Eye (tissue), 1 donor: Measurements from ENCODE around the gene DBP.
A peak's percentile ranks its signal among the peaks of the same experiment; 100 is the strongest.
"Not testable (repeated sequence)": the region's sequence is repeated elsewhere in the genome, so short reads cannot be mapped to it uniquely, and the experiment has no call there.

Experiments used
- DNase-seq: peaks from one replicate; pipeline ENCODE4 v3.0.0-alpha.2; 2015

Gene DBP

DNA sequence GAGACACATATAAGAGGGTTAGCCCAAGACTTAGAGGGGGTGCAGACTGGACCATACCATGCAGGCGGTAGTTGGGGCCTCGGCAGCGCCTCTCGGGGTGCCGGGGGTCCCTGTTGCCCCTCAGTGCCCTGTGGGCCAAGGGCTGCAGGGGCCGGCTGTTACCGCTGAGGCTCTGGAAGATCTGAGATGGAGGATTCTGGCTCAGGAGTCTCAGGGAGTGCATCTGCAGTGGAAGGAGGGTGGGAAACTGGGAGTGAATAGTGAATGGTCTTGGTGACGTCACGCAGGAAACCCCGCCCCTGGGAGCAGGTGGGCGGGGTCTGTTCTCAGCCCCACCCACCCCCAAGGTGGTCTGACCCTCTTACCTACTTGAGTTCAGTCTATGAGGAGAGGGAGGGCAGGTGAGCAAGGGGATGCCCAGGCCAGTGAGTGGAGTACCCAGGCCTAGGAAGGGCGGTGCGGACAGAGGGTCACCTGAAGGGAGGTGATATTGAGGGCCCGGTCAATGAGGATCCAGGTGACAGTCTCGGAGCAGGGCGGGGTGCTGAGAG, 1.7 kb upstream of the DBP start:
- no peak for DNase-seq

DNA sequence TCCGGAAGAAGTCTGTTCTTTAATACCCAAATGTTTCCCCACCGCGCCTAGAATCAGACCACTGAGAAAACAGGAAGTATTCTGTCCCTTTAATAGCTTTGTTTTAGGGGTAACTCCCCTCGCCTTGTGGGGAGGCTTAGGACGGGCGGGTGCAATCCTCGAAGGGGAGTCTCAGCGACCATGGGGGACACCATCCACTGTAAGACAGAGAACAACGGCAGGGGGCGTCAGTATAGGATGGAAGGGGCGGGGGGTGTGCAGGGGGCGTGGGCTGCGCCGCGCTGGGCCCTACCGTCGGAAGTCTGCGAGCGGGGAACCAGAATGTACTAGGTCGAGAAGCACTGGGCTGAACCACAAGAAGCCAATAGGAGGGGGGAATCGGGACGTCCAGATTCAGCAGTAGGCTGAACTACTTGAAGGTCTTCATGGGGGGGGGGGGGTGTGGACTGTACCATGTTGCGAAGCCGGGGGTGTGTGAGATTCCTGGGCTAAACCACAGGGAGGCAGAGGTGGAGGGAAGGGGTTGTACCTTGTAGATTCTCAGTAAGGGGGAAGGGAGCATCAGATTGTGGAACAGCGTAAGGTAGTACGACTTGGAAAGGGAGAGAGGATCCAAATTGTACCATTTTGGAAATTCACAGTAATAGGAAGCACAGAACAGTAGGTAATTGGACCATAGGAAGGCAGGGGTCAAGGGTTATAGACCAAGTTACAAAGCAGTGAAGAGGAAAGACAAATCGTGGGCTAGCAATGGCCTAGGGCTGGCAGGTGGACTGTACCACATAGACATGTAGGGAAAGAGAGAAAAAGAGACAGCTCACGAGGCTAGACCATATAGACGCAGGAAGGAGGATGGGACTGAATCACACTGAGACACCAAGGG, 1.0 kb upstream of the DBP start:
- peak; percentile 98 for DNase-seq

DNA sequence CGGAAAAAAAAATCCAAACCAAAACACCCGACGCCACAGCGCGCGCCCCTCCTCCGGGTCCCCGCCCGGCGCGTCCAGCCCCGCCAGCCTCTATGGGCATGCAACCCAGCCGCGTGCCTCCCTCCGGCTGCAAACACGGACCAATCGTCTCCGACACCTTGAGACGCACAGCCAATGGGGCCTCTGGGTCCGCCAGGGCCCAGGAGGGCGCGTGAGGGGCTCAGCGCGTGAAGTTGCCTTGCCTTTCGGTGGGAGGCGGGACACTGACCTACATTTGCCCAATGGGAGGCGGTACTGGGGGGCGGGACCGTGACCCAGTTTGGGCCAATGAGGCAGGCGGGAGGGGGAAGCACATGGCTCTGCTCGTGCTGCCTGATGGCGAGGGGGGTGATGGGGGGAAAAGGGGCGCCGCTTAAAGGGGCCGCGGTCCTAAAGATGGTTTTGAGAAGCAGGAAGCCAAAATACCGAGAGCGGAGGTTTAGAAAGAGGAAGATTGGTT, 319 bp upstream of the DBP start:
- DNase-seq, result peak; percentile 100

DNA sequence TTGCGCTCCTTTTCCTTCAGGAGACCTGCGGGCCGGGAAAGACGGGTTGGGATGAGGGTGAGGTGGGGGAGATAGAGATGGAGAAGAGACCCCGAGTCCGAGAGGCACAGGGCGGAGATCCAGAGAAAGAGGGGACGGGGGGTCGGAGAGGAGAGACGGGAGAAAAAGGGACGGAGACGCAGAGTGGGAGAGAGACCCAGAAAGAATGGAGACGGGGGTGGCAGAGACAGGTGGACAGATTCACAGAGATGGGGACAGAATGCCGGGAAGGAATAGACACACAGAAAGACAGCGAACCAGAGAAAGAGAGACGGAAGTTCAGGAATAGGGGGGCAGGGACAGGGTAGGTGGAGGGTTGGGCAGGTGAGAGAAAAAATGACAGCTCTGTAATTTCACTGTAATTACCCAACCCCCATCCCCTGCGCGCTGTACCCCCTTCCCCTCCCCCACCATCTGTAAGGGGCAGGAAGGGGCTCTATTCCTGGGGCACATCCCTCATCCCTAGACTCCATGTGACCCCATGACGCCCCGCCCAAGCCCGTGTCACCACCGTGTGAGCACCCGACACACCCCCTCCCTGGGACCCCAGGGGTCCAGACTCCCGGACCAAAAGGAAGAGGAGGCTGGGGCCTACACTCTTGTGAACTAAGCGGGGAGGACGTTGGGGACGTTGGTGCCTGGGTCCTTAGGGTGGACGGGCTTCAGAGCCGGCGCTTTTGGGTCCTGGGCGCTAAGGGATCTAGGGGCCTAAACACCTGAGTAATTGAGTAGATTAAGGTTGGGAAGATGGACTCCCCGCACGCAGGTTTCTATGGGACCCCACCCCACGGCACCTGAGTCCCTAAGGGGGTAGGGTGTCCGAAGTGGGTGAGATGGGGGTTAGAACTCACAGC, 967 bp downstream of the DBP start:
- DNase-seq, result peak; percentile 55

DNA sequence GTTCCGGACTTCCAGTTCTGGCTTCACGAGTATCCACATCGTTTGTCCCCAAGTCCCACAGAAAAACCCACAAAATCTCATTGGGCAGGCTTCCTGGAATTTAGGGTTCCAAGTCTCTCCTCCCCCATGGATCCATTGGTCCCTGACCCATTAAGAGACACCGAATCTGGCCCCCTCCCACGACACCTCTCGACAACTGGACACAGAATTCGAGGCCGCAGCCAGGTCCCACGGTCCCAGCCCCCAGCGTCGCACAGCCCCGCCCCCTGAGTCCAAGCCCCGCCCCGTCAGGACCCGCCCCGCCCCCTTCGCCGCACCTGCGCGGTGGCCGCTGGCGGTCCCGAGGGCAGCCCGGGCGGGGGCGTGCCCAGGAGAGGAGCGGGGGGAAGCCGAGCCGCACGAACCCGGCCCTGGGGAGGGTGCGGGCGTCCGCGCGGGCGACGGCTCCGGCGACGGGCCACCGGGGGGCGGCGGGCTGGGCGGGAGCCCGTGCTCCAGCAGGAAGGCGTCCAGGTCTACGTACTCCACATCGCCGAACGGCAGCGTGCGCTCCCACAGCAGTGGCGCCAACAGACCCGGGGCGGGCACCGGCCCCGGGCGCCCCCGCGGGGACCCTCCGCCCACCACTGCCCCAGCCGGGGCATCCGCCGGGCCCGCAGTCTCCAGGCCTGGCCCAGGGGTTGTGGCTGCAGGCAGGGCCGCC, 1.8 kb downstream of the DBP start:
- peak; percentile 73 for DNase-seq

DNA sequence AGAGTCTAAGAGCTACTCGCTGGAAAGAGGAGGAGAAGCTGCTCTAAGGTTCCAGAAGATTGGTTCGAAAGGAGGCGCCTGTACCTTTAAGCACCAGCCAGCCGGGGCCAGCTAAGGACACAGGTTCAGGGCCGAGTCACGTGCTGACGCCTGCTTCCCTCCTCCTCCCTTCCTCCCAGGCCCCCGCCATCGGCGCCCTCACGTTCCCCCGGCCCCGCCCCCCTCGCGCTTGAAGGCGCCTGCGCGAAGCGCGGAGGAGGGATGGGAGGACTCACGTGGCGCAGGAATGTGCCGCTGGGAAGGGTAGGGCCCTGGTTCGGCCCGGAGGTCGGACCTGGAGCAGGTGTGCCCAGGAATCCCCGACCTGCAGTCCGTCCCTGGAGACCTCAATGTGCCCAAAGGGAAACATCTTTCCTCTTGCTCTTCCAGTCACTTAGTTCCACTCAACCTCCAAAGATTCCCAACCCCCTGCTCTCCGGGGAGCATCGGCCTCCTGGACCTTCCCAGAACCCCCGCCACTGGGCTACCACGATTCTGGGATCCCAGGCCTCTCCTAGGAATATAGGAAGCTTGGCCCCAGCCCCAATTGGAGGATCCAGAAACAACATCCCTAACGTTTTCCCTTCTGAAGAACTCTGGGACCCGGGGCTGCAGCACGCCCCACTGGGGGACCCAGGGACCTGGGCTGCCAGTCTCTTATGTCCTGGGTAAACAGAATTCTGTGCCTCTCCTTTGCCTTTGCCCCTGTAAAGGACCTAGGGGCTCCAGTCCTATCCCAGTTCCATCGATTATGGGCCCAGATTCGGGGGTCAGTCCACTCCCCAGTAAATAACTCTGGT, 2.5 kb downstream of the DBP start:
- peak; percentile 98 for DNase-seq

DNA sequence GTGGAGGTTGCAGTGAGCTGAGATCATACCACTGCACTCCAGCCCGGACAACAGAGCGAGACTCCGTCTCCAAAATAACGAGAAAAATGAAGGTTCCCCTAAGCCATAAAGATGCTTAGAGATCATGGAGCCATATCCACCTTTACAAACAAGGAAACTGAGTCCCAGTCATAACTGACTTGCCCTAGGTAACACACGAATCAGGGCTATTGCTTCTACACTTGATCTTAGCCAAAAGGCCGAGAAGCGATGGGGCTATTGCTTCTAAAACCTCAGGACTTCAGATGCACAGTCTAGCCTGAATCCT, 3.2 kb downstream of the DBP start:
- DNase-seq, result no peak

DNA sequence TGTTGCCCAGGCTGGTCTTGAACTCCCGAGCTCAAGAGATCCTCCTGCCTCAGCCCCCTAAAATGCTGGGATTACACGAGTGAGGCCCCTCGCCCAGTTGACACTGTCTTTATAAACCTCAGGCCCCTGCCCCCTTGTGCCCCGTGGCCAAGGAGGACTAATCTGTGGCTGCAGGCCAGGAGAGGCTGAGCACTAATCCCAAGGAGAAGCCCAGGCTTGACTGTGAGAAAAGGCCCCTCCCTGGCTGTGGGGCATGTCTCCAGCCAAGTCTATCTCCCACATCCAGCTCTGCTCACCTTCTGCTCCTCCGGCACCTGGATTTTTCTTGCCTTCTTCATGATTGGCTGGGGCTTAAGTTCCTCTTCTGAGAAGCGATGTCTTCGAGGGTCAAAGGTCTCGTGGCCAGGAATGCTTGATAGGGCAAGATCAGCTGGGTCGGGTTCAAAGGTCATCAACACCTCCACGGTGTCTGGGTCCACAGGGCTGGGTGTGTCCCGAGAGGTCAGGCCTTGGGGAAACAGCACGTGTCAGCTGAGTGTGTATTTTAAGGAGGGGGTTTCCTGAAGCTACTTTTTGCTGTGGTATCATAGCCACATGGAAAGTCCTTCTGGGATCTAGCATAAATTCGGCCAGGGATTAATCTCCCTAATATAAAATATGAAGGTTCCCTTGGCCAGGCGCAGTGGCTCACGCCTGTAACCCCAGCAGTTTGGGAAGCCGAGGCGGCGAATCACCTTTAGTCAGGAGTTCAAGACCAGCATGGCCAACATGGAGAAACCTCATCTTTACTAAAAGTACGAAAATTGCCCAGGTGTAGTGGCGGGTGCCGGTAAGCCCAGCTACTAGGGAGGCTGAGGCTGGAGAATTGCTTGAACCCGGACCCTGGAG, 3.8 kb downstream of the DBP start:
- no peak for DNase-seq

DNA sequence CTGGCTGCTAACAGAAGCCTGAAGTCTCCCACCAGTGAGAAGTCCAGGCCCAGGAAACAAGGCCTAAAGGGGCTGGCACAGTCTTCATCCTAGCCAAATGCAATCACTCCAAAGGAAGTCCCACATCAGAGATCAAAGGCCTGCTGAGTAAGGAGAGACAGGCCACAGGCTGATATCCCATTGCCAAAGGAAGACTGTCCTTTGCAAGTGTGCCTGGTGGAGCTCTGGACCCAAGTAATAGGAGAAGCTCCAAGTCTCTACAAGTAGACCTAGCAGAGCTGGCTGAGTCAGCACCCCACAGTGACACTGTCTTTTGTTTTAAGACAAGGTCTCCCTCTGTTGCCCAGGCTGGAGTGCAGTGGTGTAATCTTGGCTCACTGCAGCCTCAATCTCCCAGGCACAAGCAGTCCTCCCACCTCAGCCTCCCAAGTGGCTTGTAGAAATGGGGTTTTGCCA, 4.5 kb downstream of the DBP start:
- DNase-seq, result no peak

DNA sequence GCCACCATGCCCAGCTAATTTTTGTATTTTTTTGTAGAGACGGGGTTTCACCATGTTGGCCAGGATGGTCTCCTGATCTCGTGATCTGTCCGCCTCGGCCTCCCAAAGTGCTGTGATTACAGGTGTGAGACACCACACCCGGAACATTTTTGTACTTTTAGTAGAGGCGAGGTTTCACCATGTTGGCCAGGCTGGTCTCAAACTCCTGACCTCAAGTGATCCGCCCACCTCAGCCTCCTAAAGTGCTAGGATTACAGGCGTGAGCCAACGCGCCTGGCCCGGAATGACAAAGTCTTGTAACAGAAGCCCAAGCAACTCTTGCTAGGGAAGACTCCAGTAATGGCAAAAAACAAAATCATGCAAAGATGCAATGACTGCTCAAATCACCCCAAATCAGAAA, 4.9 kb downstream of the DBP start:
- not testable (repeated sequence) for DNase-seq

DNA sequence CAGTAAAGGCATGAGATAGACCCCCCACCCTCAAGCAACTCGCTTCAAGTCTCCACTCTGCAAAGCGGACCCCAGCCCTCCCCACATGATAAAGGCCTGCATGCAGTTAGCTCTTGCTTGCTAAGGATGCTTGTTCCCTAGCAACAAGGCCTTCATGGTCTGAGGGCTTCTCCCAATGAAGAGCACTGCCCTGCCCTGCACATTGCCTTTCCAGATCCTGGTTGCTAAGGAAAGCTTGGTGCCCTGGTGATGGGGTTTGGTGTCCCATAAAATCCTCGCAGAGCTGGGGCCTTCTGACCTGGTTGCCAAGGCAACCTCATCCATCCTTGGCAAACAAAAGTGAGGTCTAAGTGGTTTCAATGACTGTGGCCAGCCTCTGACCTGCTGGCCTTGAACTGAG, 6.0 kb downstream of the DBP start:
- DNase-seq, result peak; percentile 34

DNA sequence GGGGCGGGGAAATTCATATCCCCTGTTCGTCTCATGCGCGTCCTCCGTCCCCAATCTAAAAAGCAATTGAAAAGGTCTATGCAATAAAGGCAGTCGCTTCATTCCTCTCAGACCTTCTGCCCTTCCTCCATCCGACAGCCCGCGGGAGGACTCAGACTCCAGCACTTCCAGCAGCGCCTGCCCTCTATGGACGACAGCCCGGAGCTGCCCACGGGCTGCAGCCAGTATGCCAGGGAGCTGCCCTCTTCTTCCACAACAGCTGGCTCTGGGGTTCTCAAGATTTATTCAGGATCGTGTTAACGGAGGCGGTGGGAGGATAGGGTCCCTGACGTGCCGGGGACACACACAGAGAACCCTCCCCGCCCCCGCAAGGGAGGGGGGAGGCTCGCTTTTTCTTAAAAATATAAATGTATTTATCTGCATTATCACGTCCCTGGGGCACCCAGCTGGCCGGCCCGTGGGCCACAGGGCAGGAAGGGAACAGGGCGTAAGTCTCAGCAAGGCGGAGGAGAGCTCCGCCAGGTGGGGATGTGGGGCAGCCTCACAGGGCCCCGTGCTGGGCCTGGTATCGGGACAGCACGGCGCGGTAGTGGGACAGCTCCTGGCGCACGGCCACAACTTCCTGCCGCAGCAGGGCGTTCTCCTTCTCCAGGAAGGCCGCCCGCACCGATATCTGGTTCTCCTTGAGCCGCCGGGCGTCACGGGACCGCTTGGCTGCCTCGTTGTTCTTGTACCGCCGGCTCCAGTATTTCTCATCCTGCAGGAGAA, 6.7 kb downstream of the DBP start:
- peak; percentile 50 for DNase-seq

DNA sequence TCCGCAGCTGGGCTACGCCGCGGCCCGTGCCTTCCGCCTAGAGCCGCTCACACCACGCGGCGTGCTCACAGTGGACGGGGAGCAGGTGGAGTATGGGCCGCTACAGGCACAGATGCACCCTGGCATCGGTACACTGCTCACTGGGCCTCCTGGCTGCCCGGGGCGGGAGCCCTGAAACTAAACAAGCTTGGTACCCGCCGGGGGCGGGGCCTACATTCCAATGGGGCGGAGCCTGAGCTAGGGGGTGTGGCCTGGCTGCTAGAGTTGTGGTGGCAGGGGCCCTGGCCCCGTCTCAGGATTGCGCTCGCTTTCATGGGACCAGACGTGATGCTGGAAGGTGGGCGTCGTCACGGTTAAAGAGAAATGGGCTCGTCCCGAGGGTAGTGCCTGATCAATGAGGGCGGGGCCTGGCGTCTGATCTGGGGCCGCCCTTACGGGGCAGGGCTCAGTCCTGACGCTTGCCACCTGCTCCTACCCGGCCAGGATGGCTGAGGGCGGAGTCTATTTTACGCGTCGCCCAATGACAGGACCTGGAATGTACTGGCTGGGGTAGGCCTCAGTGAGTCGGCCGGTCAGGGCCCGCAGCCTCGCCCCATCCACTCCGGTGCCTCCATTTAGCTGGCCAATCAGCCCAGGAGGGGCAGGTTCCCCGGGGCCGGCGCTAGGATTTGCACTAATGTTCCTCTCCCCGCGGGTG, 7.4 kb downstream of the DBP start:
- peak; percentile 63 for DNase-seq

DNA sequence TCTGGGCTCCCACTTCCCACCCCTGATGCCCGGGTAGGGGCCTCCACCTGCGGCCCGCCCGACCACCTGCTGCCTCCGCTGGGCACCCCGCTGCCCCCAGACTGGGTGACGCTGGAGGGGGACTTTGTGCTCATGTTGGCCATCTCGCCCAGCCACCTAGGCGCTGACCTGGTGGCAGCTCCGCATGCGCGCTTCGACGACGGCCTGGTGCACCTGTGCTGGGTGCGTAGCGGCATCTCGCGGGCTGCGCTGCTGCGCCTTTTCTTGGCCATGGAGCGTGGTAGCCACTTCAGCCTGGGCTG, 7.9 kb downstream of the DBP start:
- DNase-seq, result no peak

DNA sequence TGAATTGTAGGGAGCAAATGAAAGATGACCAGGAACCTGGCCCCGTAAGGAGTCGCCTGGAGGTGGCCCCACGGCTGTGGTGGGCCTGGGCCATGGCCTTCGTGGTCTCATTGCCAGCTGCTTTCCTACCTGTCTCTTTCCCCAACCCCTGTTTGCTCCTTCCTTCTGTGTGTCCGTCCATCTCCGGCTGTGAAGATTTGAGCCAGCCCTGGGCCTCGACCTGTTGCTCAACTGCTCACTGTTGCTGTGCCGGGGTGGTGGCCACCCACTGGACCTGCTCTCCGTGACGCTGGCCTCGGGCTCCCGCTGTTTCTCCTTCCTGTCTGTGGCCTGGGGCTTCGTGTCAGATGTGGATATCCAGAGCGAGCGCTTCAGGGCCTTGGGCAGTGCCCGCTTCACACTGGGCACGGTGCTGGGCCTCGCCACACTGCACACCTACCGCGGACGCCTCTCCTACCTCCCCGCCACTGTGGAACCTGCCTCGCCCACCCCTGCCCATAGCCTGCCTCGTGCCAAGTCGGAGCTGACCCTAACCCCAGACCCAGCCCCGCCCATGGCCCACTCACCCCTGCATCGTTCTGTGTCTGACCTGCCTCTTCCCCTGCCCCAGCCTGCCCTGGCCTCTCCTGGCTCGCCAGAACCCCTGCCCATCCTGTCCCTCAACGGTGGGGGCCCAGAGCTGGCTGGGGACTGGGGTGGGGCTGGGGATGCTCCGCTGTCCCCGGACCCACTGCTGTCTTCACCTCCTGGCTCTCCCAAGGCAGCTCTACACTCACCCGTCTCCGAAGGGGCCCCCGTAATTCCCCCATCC, 8.5 kb downstream of the DBP start:
- DNase-seq, result no peak

DNA sequence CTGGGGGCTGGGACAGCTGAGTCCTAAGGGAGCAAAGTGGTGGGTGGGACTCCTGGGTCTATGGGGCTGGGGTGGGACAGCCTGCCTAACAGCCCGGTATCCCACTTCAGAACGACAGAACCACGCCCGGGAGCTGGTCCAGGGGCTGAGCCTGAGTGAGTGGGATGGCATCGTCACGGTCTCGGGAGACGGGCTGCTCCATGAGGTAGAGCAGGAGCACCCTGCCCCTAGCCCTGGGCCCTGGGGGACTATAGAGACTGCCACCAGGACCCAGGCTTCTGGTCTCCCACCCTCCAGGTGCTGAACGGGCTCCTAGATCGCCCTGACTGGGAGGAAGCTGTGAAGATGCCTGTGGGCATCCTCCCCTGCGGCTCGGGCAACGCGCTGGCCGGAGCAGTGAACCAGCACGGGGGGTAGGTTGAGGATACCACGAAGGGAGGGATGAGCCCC, 9.3 kb downstream of the DBP start:
- DNase-seq, result no peak

DNA sequence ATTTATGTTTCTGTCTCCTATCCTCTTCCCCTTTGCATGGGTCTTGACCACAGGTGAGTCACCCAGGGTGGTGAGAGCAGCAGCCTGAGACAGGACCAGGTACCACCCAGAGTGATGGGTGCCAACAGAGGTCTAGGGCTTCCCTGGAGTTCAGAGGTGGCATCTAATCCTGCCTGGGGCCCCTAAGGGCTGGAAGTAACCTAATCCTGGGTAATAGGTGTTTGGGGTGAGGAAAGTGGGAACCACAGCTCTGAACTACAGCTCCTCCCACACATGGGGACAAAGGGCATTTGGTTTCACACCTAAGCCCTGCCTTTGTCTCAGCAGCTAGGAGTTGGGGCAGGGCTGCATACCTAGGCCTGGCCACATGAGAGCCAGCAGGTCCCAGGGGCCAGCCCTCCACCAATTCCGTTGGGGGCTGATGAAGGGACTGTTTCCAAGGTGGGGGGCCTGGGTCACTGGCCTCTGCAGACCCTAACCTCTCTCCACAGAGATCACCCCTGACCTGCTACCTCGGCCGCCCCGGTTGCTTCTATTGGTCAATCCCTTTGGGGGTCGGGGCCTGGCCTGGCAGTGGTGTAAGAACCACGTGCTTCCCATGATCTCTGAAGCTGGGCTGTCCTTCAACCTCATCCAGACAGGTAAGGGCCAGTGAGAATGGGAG, 9.8 kb downstream of the DBP start:
- no peak for DNase-seq

DNA sequence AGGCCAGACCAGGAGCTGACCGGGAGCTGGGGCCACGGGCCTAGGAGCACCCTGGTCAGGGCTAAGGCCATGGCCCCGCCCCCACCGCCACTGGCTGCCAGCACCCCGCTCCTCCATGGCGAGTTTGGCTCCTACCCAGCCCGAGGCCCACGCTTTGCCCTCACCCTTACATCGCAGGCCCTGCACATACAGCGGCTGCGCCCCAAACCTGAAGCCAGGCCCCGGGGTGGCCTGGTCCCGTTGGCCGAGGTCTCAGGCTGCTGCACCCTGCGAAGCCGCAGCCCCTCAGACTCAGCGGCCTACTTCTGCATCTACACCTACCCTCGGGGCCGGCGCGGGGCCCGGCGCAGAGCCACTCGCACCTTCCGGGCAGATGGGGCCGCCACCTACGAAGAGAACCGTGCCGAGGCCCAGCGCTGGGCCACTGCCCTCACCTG, 11.3 kb downstream of the DBP start:
- DNase-seq, result no peak
